ENCODE measurements around the gene WBP2. TPM values are rescaled to one million over a fixed set of nuclear protein-coding genes. Genes with fewer than 3 reads are reported as not detected.

The WBP2 gene
- total and polyA plus RNA-seq, 9 of the 15 experiments (the other 6 are each of a cell fraction or from before 2014, with no cell fraction given) = 2.2 to 74.3 (median 20.0) TPM

DNA sequence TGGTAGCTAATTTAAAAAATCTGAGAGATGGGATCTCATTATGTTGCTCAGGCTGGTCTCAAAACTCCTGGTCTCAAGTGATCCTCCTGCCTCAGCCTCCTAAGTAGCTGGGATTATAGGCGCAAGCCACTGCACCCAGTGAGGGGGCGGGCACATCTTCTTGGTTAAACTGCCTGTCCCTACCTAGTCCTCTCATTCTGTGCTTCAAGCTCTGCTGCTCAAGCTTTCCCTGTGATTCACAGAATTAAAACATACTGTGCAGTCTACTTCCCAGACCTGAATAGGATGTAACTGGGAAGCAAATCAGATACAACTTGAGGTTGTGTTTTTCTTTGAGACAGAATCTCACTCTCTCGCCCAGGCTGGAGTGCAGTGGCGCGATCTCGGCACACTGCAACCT is 47.3 kb upstream of the WBP2 start:
- intact Hi-C loops (cut with micrococcal nuclease) = no loop called here
- in situ Hi-C loops (cut with MboI) = no loop called here
- Histone ChIP-seq H3K9me1 (ENCODE audit: control insufficient read depth, insufficient read depth, low read length) (no peaks in the 10 kb centered on the region), H2AFZ (ENCODE audit: low read depth, low read length) (no peak overlapping the region), H3K27me3 (ENCODE audit: control insufficient read depth in 2 of 2, insufficient read depth in 2 of 2, low read length in 2 of 2) (no peaks in the 10 kb centered on the region), H3K9ac (ENCODE audit: insufficient read depth in 1 of 2, low read depth in 2 of 2, low read length in 2 of 2) (no peak overlapping the region), H3K4me2 (ENCODE audit: insufficient read depth, low read length) (no peak overlapping the region), H3K9me3 (replicated peaks; ENCODE audit: control insufficient read depth, insufficient read depth, low read depth, low read length) (no peaks in the 10 kb centered on the region), H3K36me3 (ENCODE audit: control insufficient read depth, insufficient read depth, low read length) (peaks cover 61% of the 10 kb centered on the region; the same call in 2 of the 3 replicates), H4K20me1 (replicated peaks; ENCODE audit: control insufficient read depth, insufficient read depth, low read length) (no peaks in the 10 kb centered on the region), H3K27ac (ENCODE audit: extremely low read depth, low read depth, low read length) (no peak overlapping the region), H3K79me2 (ENCODE audit: control insufficient read depth, insufficient read depth, low read length) (peaks cover 20% of the 10 kb centered on the region), H3K4me3 (no peak overlapping the region), H3K4me1 (replicated peaks in 1 of 2; ENCODE audit: control insufficient read depth in 2 of 2, insufficient read depth in 2 of 2, low read length in 2 of 2) (peaks cover 6 to 62% of the 10 kb centered on the region in 2 experiments; a peak in 4 of 5 replicates)
- DNase-seq (ENCODE audit: extremely low read depth in 1 of 4, low spot score in 3 of 4) = no peak
- ChIA-PET CTCF (ENCODE audit: low intra/inter-chr PET ratio) (no interaction called here), POLR2A (interaction anchor here (0.6 to 1.2 kb wide), 6 partner anchors 9 to 640 kb away, joined by 3 to 4 read pairs (median 4); no protein-coding TSS in a partner anchor)
- TSS peak; percentile 9 for BruUV-seq (replicated peaks)
- WGBS (ENCODE audit: insufficient coverage, low coverage, missing lambda C conversion rate) = 99% methylated on average over 6 of the region's 6 CpGs
- ATAC-seq = no peak
- FAIRE-seq = no peak
- TF ChIP-seq ZBTB7A (IDR thresholded peaks at IDR 0.05; ENCODE audit: borderline replicate concordance, control insufficient read depth, low read depth, low read length) (no peak), FOXK2 (conservative IDR thresholded peaks at IDR 0.05 in 1 of 2, IDR thresholded peaks at IDR 0.05 in 1 of 2; ENCODE audit: low read depth in 2 of 2) (no peak), ZNF134 (CRISPR knock-in tag; conservative IDR thresholded peaks at IDR 0.05) (no peak), MNT (conservative IDR thresholded peaks at IDR 0.05) (no peak), HNRNPLL (IDR thresholded peaks at IDR 0.05; ENCODE audit: low read depth, low read length, poor library complexity, severe bottlenecking) (no peak), FOXP4 (CRISPR knock-in tag; IDR thresholded peaks at IDR 0.05; ENCODE audit: borderline replicate concordance) (no peak), DIDO1 (tag; IDR thresholded peaks at IDR 0.05; ENCODE audit: low read depth) (no peak), CHD2 (IDR thresholded peaks at IDR 0.05; ENCODE audit: low read depth, low read length) (no peak)
- TF ChIP-seq, protein P1, sequence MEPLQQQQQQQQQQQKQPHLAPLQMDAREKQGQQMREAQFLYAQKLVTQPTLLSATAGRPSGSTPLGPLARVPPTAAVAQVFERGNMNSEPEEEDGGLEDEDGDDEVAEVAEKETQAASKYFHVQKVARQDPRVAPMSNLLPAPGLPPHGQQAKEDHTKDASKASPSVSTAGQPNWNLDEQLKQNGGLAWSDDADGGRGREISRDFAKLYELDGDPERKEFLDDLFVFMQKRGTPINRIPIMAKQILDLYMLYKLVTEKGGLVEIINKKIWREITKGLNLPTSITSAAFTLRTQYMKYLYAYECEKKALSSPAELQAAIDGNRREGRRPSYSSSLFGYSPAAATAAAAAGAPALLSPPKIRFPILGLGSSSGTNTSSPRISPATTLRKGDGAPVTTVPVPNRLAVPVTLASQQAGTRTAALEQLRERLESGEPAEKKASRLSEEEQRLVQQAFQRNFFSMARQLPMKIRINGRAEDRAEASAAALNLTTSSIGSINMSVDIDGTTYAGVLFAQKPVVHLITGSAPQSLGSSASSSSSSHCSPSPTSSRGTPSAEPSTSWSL (CRISPR knock-in tag; IDR thresholded peaks at IDR 0.05; ENCODE audit: borderline replicate concordance) = no peak
- TF ChIP-seq, protein P2, sequence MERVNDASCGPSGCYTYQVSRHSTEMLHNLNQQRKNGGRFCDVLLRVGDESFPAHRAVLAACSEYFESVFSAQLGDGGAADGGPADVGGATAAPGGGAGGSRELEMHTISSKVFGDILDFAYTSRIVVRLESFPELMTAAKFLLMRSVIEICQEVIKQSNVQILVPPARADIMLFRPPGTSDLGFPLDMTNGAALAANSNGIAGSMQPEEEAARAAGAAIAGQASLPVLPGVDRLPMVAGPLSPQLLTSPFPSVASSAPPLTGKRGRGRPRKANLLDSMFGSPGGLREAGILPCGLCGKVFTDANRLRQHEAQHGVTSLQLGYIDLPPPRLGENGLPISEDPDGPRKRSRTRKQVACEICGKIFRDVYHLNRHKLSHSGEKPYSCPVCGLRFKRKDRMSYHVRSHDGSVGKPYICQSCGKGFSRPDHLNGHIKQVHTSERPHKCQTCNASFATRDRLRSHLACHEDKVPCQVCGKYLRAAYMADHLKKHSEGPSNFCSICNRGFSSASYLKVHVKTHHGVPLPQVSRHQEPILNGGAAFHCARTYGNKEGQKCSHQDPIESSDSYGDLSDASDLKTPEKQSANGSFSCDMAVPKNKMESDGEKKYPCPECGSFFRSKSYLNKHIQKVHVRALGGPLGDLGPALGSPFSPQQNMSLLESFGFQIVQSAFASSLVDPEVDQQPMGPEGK (CRISPR knock-in tag; IDR thresholded peaks at IDR 0.05; ENCODE audit: borderline replicate concordance) = no peak

Data from K562 (cell line).